Erythroblast (primary cell): Measurements from ENCODE around the gene CLDN24.

Source experiments
- GATA1 ChIP-seq: IDR thresholded peaks from 2 replicates; pipeline ENCODE4 v1.6.1; 2011; ENCODE audit warnings: low read depth, mild to moderate bottlenecking, control low read depth, low read length, moderate library complexity
- POLR2A ChIP-seq: IDR thresholded peaks from 2 replicates; pipeline ENCODE4 v1.6.1; 2011; ENCODE audit warnings: mild to moderate bottlenecking, low read length

DNA sequence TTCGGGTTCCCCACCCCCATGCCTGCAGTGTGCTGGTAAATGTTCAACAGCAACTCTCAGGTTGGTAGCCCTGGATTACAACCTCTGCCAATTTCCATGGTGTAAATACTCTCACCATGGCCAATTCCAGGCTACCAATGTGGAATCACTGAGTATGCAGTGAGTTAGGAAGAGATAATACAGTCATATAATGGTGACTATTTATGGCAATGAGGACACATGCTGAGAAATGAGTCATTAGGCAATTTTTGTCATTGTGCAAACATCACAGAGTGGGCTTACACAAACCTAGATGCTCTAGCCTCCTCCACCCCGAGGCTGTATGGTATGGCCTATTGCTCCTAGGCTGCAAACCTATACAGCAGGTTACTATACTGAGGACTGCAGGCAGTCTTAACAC lies 4.6 kb upstream of the CLDN24 start:
- TF ChIP-seq POLR2A, result no peak
- TF ChIP-seq GATA1, result no peak
